ENCODE data around the gene CFAP54. TPM values are rescaled to one million over a fixed set of nuclear protein-coding genes. Genes with fewer than 3 reads are reported as not detected.

Gene CFAP54
- total RNA-seq, 6 experiments from 2014 or later, result 0.40 to 0.66 (median 0.56) TPM

GRCh38 chr12:96623656-96624217, 134.4 kb downstream of the CFAP54 start:
- H3K9me3 Mint-ChIP-seq, result no peaks in the 10 kb centered on the region
- no peak for DNase-seq
- H3K4me3 Mint-ChIP-seq, result no peak overlapping the region
- no peaks in the 10 kb centered on the region for H3K36me3 Mint-ChIP-seq (ENCODE audit: low read depth)
- peaks cover 9% of the 10 kb centered on the region; the same call in 1 of the 2 replicates for H3K27me3 Mint-ChIP-seq (ENCODE audit: insufficient read depth)
- no peak for TF ChIP-seq CTCF (IDR thresholded peaks at IDR 0.05)
- no peaks in the 10 kb centered on the region for H3K4me1 Mint-ChIP-seq (ENCODE audit: low read depth)
- H3K27ac Mint-ChIP-seq, result no peak overlapping the region

- no peak for DNase-seq
- no peak overlapping the region for H3K4me3 Mint-ChIP-seq
- TF ChIP-seq CTCF (IDR thresholded peaks at IDR 0.05), result no peak
- H3K27ac Mint-ChIP-seq, result no peak overlapping the region
- no peaks in the 10 kb centered on the region for H3K4me1 Mint-ChIP-seq (ENCODE audit: low read depth)
- H3K27me3 Mint-ChIP-seq (ENCODE audit: insufficient read depth), result no peaks in the 10 kb centered on the region; the same call in 1 of the 2 replicates
- H3K9me3 Mint-ChIP-seq, result no peaks in the 10 kb centered on the region
- no peaks in the 10 kb centered on the region for H3K36me3 Mint-ChIP-seq (ENCODE audit: low read depth)
Measured at GRCh38 chr12:96635844-96636243, 146.5 kb downstream of the CFAP54 start.

GRCh38 chr12:96636895-96637294, 147.5 kb downstream of the CFAP54 start:
- Mint-ChIP-seq H3K4me3 (no peak overlapping the region), H3K36me3 (ENCODE audit: low read depth) (no peaks in the 10 kb centered on the region), H3K4me1 (ENCODE audit: low read depth) (no peaks in the 10 kb centered on the region), H3K27me3 (ENCODE audit: insufficient read depth) (no peaks in the 10 kb centered on the region; the same call in 1 of the 2 replicates), H3K27ac (no peak overlapping the region), H3K9me3 (no peaks in the 10 kb centered on the region)
- no peak for TF ChIP-seq CTCF (IDR thresholded peaks at IDR 0.05)
- no peak for DNase-seq

GRCh38 chr12:96648923-96649322, 159.5 kb downstream of the CFAP54 start:
- no peak for DNase-seq
- TF ChIP-seq CTCF (IDR thresholded peaks at IDR 0.05), result no peak
- no peaks in the 10 kb centered on the region for H3K36me3 Mint-ChIP-seq (ENCODE audit: low read depth)
- no peaks in the 10 kb centered on the region for H3K4me1 Mint-ChIP-seq (ENCODE audit: low read depth)
- H3K4me3 Mint-ChIP-seq, result no peak overlapping the region
- no peak overlapping the region for H3K27ac Mint-ChIP-seq
- no peaks in the 10 kb centered on the region for H3K9me3 Mint-ChIP-seq
- H3K27me3 Mint-ChIP-seq (ENCODE audit: insufficient read depth), result no peaks in the 10 kb centered on the region

GRCh38 chr12:96652870-96653269, 163.5 kb downstream of the CFAP54 start:
- Mint-ChIP-seq H3K27me3 (ENCODE audit: insufficient read depth) (0 out of 2 replicates have a peak, but pooled peaks cover 1% of the 10 kb centered on the region), H3K4me1 (ENCODE audit: low read depth) (no peaks in the 10 kb centered on the region), H3K9me3 (no peaks in the 10 kb centered on the region), H3K4me3 (no peak overlapping the region), H3K27ac (no peak overlapping the region), H3K36me3 (ENCODE audit: low read depth) (no peaks in the 10 kb centered on the region)
- TF ChIP-seq CTCF (IDR thresholded peaks at IDR 0.05), result no peak
- no peak for DNase-seq
